HuH-7 (cell line): ENCODE data around the gene MYOZ1.

Experiments used
- DNase-seq: peaks from one replicate; pipeline ENCODE4 v3.0.0; 2011; ENCODE audit warnings: low spot score

MYOZ1 gene

DNA sequence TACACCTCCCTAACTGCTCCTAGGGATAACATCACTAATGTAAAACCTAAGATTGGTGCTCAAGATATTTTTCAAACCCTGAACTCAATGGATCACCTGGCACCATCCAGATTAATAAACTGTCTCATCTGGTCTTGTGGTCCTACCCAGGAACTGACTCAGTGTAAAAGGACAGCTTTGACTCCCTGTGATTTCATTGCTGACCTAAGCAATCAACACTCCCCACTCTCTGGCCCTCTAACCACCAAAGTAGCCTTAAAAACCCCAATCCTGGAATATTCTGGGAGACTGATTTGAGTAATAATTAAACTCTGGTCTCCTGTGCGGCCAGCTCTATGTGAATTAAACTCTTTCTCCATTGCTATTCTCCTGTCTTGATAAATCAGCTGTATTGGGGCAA, 43.9 kb downstream of the MYOZ1 start:
- DNase-seq, result no peak

DNA sequence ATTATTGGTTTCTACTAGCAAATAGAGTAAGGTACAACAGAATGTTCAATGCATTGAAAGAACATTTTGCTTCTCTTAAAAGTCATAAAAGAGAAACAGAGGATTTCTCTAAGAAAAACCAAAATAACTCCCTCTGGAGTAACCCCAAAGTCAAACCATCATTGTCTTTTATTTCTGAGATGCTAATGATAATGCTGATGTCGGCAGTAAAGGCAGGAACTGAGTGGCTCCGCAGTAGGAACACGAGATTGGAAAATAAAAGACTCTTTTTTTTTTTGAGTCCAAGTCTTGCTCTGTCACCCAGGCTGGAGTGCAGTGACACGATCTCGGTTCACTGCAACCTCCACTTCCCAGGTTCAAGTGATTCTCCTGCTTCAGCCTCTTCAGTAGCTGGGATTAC, 47.5 kb downstream of the MYOZ1 start:
- DNase-seq, result no peak

- DNase-seq, result no peak
These were observed 48.2 kb downstream of the MYOZ1 start for GRCh38 chr10:73593110-73593509.

DNA sequence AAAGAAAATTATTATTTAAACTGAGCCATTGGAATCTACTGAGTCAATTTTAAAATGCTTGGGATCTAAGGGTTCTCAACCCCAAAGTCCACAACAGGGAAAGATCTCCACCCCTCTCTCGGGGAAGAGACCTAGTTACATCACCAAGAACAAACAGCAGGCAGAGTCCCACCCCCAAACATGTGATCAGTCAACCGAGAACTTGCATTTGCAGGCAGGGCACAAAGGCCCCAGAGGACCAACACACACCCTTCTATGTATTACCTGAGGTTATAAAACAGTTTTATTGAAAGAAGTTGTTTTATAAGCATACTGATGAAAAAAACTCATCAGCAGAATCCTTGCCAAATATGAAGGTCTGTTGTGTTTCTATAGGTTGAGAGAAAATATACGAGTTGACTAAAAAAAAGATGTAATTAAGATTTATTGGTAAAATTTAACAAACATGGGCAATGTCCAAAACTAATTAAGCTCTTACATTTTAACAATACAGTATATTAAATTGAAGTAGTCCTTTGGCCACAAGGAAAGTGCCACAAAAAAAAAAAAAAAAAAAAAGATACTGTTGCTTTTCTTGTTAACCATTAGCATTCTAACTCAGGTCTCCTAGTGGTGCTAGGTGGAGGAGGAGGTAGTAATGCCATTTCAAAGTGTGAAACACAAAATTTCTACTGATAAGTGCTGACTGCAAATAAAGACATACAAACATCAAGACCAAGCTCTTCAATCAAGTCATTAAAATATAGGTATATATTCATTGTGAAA, 49.2 kb downstream of the MYOZ1 start:
- DNase-seq, result peak; percentile 47

DNA sequence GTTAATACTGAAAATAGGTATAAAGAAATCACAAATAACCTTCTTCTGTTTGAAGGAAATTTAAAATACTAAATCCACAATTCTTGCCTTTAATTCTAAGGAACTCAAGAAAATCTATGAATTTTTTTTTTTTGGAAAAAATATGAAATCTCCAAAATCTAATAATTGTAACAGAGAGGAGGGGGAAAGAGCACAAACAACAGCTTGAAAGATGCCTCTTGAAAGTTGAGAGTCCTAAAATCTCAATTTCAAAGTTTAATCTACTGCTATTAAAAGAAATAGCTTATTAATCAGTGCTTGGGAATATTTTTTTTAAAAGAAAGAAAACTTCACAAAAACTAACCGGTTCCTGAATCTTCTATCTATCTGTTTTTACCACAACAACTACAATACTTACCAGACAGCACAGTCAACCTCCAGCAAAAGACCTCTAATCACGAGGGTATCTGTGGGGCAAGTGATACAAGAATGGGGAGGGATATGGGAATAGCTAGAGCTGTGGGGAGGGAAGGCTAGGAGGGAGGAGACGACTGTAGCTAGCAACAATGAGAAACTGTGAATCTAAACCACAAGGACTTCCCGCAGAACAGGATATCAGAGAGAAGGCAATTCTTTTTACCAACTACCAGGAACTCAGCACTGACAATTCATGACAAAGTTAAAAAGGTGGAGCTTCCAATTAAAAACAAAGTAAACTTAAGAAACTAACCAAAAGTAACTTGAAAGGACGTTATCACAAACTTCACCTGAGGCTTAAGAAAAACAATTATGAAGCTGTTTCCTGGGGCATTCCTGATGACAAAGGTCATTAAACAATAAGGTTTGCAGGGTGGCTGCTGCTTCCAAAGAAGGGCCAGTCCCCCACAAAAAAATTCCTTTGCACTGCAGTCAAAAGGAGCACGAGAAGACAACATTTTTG, 50.1 kb downstream of the MYOZ1 start, which contains the start of gene USP54:
TSS of gene USP54 (minus strand) at position 462 of the 919 bp plus-strand sequence. CDS start 15,684 bp downstream, outside the sequence.
- DNase-seq, result peak; percentile 22

- no peak for DNase-seq
These were observed 51.6 kb downstream of the MYOZ1 start for GRCh38 chr10:73589563-73590126.

DNA sequence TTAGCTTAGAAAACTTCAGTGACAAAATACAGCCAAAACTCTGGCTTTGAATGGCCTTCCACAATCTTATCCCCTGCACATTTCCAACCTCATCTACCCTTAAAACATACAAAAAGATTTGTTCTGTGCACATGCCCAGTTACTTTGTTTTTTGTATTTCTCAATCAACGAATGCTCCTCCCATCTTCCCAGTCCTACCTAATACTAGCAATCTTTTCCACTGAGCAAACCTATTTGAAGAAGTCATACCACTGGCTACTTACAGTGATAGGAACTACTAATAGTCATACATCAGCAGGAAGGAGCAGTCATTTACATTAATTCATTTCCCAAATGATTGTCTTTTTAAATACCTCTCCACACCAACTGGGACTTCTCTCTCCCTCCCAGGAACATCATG, 52.6 kb downstream of the MYOZ1 start:
- no peak for DNase-seq

- DNase-seq, result peak; percentile 24
These were observed 54.7 kb downstream of the MYOZ1 start for GRCh38 chr10:73586583-73586984.

GRCh38 chr10:73585327-73585726, 55.9 kb downstream of the MYOZ1 start:
- DNase-seq, result no peak

GRCh38 chr10:73584737-73585136, 56.5 kb downstream of the MYOZ1 start:
- DNase-seq, result no peak

DNA sequence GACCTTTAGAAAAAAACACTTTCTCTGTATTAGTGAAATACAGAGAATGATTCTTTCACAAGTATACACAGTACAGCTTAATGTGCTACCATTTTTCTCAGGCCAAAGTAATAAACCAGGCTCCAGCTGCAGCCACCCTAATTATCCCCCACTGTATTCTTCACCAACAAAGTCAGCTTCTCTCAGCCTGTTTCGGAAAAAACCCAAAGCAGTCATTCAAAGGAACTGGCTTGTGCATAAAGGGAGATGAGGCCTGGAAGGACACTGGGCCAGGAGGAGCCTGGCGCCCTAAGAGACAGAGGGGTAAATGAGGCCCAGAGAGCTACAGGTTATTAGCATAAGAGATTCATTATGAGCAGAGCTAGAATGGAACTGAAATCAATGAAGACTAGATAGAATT, 59.4 kb downstream of the MYOZ1 start:
- DNase-seq, result no peak
